GM12892 (cell line): Measurements from ENCODE around the gene UBALD2.

Experiments used
- DNase-seq: peaks from one replicate; pipeline ENCODE4 v3.0.0; 2011; ENCODE audit not compliant: insufficient read length
- FAIRE-seq: peaks from 2 replicates; lab custom pipeline; 2011; peaks lifted over from hg19 to GRCh38; lab: Jason Lieb, UNC
- POLR2A ChIP-seq: IDR thresholded peaks from 2 replicates; pipeline ENCODE4 v1.6.1; 2011; ENCODE audit warnings: low read depth, low read length, control low read depth
- POLR2AphosphoS5 ChIP-seq: IDR thresholded peaks from 2 replicates; pipeline ENCODE4 v1.6.1; 2011; ENCODE audit warnings: low read depth, low read length, control low read depth
- TAF1 ChIP-seq: IDR thresholded peaks from 2 replicates; pipeline ENCODE4 v1.6.1; 2011; ENCODE audit warnings: low read depth, mild to moderate bottlenecking, control low read depth, low read length, borderline replicate concordance

The UBALD2 gene

DNA sequence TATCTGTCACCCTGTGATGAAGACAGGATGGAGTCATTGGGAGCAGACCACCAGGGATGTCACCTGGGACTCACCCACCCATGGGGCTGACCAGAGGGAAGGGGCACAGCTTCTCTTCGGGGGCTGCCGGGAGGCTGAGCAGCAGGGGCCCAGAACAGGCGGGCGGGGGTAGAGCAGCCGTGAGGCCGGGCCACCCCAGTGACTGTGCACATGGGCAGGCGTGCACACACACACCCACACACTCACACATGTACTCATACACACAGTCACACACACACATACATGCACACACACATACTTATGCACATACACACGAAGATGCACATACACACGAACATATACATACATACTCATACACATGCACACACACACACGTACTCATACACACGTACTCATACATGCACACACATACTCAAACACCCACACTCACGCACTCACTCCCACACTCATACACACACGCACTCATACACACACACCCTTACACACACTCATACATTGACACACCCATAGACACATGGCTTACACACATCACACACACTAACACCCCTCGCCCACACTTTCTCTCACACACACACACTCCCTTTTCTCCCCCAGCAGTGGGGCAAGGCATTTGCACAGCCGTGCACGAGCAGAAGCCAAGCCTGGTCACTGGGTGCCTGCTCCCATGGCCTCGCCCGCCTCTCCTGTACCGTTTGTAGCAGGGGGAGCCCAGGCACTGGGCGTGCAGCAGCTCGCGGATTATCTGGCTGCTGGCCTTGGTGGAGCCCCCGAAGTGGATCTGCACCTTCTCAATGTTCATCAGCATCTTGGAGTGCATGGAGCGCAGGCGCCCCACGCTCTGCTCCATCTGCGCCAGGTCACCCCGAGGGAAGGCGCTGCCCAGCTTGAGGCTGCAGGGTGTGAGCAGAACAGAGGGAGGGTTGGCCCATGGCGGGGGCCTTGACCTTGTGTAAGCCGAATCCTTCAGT is 12.4 kb downstream of the UBALD2 start:
- no peak for DNase-seq
- FAIRE-seq = peak; percentile 53
- no peak for TF ChIP-seq TAF1
- no peak; the same call in 1 of the 2 replicates for TF ChIP-seq POLR2AphosphoS5
- TF ChIP-seq POLR2A = no peak

DNA sequence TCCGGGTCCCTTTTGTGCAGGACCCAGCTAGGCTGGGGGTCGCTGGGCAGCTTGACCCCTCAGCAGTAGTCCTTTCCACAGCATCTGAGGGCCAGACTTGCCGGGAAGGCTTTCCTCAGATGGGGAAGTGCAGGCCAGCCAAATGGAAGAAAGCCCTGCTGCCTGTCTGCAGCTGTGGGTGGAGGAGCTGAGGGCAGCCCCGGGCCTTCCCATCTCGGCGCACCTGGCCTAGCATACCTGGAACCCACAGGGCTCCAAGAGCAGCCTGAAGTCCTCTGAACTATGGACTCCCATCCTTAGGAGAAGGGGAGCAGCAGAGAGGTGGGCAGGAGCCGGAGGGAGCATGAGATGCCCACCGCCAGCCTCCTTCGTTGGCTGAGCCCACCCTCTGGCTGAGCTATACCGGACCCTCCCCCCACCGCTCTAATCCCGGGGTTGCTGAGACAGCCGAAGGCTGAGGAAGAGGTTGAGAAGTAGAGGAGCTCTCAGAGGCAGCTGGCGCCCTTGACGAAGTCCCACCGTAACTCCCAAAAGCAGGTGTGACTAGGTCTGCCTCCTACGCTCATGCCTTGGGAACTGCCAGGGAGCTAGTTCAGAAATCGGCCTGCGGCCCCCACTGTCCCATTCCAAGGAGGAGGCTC is 13.2 kb downstream of the UBALD2 start:
- TF ChIP-seq POLR2A = no peak
- TF ChIP-seq TAF1 = no peak
- TF ChIP-seq POLR2AphosphoS5 = no peak
- FAIRE-seq (no peak), DNase-seq (no peak)

DNA sequence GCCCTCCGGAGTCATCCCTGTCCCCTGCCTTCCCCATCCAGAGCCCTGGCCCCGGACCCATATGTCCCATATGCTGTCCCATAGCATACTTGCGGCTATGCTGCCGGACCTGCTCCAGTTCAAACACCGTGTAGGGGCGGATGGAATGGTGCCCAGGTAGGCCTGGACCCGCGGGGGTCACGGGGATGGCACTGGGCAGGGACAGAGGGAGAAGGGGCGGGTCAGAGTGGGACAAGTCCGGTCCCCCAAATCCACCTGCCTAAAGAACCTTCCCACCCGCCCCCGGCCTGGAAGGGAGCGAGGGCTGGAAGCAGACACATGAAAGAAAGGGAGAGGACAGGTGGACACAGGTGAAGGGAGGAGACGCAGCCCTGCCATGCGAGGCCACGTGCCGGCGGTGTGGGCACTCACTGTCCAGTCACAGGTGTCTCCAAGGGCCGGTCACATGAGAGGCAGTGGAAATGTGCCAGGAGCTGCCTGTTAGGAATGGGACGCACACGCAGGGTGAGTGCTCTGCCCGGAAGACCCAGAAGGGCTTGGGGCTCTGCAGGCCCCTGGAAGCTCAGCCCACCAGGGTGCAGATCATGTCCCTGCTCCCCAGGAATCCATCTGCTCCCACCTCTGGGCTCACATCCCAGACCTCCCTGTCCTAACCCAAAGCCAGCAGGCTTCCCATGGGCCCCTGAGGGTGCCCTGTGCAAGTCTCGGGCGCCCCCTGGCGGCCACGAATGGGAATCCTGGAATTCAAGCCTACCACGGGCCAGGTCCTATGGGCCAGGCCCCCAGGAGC is 14.0 kb downstream of the UBALD2 start:
- FAIRE-seq = peak; percentile 95
- TF ChIP-seq TAF1 (no peak), POLR2A (no peak), POLR2AphosphoS5 (no peak)
- peak; percentile 95 for DNase-seq

DNA sequence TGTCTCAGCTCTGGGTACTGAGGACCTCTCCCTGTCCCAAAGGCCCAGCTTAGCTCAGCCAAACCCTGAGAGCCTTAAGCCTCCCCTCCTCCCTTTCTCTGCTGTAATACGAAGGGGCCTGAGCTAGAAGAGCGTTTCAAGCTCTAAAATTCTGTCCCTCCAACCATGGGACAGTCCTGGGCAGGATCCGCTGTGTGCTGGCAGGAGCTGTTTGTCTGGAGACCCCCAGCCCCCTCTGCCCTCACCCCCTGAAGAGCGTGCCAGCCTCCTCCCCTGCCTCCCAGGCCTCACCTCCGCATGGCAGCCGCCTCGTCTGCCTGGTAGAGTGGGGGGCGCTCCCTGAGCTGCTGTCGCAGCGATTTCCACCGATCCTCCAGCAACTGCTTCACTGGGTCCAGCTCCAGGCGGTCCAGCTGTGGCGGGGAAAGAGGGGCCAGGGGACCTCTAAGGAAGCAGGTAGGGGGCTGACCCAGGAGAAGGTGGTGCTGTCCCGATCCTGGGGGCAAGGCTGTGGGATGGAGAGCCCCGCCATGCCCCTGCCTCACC is 14.7 kb downstream of the UBALD2 start:
- TF ChIP-seq POLR2AphosphoS5 = no peak
- TF ChIP-seq TAF1 = no peak
- no peak for TF ChIP-seq POLR2A
- DNase-seq (no peak), FAIRE-seq (no peak)

DNA sequence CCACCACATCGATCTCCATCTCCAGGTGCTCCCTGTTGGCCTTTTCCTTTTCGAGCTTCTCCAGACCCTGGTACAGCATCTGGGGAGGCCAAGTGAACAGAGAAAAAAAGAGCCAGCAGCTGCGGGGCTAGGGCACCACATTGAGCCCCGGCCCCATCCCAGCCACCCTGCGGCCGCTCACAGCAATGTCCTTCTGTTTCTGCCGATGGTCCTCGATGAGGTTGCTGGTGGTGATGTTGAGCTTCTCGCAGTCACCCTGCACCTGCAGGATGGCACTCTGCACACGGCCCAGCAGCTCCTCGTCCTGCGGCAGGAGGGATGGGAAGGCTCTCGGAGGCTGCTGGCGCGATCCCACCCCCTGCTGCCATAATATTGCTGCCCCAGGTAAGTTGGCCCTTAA is 15.5 kb downstream of the UBALD2 start:
- DNase-seq (no peak), FAIRE-seq (no peak)
- no peak for TF ChIP-seq TAF1
- no peak for TF ChIP-seq POLR2A
- TF ChIP-seq POLR2AphosphoS5 = no peak

DNA sequence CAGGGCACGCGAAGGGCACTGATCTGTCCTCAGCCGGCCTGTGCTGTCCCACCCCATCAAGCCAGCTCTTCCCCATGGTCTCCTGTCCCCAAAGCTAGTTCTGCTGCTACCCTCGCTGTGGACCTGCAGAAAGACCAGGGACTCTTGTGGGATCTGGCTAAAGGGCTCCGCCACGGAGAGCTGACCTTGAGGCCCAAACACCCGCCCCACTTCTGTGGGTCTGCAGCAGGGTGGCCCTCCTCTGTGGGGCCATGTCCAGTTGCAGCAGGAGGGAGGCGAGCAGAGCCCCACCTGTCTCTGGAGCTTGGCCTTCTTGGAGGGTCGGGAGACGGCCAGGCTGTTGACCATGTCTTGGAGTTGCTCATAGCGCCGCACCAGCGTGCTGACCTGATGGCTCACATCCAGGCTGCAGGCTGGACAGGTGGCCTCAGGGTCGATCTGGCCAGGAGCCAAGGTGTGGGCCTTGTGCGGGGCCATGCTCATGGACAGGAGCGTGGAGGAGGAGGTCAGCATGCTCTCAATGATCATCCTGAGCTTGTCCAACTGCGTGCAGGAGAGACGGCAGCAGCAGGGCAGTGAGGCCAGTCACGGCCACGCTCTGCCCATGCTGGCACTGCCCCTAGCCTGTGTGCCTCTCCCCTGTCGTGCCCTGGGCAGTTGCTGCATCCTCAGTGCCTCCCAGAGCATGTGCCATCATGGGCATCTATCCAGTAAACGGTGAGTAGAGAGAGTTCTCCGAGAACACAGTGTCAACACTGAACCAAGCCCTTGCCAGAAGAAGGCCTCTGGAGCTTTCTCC is 16.6 kb downstream of the UBALD2 start:
- TF ChIP-seq TAF1 = no peak
- TF ChIP-seq POLR2A = no peak
- TF ChIP-seq POLR2AphosphoS5 = no peak
- no peak for DNase-seq
- FAIRE-seq = no peak

GRCh38 chr17:76292567-76292966 is 27.4 kb downstream of the UBALD2 start:
- FAIRE-seq = no peak
- TF ChIP-seq POLR2A (no peak), TAF1 (no peak), POLR2AphosphoS5 (no peak)
- DNase-seq = no peak

DNA sequence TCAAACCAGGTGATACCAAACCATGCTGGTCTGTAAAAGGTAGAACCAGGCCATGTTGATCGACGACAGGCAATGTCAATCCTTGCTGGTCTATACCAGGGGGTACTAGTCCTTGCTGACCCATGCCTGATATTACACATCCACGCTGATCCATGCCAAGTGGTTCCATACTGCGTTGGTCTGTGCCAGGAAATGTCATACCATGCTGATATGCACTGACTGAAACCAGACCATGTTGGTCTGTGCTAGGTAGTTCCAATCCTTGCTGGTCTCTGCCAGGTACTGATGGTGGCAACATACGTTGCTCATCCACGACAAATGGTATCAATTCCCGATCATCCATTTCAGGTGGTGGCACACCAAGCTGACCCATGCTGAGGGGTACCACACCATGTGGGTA is 28.0 kb downstream of the UBALD2 start:
- no peak for TF ChIP-seq TAF1
- no peak for FAIRE-seq
- DNase-seq = no peak

- DNase-seq = no peak
- FAIRE-seq = no peak
Measured at GRCh38 chr17:76296186-76296585, 31.0 kb downstream of the UBALD2 start.

DNA sequence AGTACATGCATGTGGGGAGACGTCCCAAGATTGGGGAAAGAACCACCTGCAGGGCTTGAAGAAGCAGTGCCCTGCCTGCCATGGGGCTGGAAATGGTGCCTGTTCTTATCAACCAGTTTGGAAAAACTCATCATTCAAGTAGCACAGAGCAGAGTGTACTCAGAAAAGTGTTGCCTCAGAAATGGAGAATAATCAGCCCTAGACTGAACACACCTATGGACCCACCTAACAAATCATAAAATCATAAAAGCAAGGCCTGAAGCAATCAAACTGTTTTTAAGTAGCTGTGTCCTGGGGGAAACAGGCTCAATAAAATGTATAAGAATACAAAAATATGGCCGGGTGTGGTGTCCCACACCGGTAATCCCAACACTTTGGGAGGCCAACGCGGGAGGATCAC is 31.7 kb downstream of the UBALD2 start:
- DNase-seq (no peak), FAIRE-seq (no peak)
- no peak for TF ChIP-seq TAF1
- TF ChIP-seq POLR2AphosphoS5 = no peak
- TF ChIP-seq POLR2A = no peak

More at GRCh38 chr17:76296186-76296585, 31.0 kb downstream of the UBALD2 start:
- TF ChIP-seq TAF1 = no peak
- no peak for TF ChIP-seq POLR2A
- TF ChIP-seq POLR2AphosphoS5 = no peak

GRCh38 chr17:76297436-76297835 is 32.3 kb downstream of the UBALD2 start:
- no peak for FAIRE-seq
- no peak for DNase-seq
- TF ChIP-seq POLR2AphosphoS5 = no peak
- no peak for TF ChIP-seq TAF1
- TF ChIP-seq POLR2A = no peak
